Left colon (tissue), 2 donors: Measurements from ENCODE around the gene DIPK1C. TPM values are rescaled to one million over a fixed set of nuclear protein-coding genes. Genes with fewer than 3 reads are reported as not detected.

Experiments used
- ATAC-seq: fragments of 200-7000 bp; cut with Tn5 transposase; one replicate; pipeline ENCODE4 v1.9.1; 2020; ENCODE audit warnings: mild to moderate bottlenecking, moderate library complexity
- DNase-seq, 2 donors: peaks; one replicate each; pipeline ENCODE4 v3.0.0-alpha.2; 2020
- intact Hi-C, 2 donors: fragments of 100-400 bp; cut with DNase I in 1 of 2; cut with micrococcal nuclease in 1 of 2; formaldehyde crosslinking; loops; one replicate each; pipeline versions ENCODE4 v1.11.2 to v1.14.0; 2022; cut with DNase I, micrococcal nuclease
- total RNA-seq, 2 donors: library from RNA; stranded (reverse); fragmentation: NEBNext Ultra II Directional; extraction: Animal tissue kit (Norgen Biotek cat#: 25700); gene quantifications; one replicate each; pipeline ENCODE4 v1.2.1, GENCODE V29; 2021
- donor health status: DM: no; HTN: no; CAD: no.
- donor health status: DM: yes; HTN: yes; CAD: no.

The DIPK1C gene
- total RNA-seq, 2 donors from 2014 or later: 0.06 to 0.14 TPM

DNA sequence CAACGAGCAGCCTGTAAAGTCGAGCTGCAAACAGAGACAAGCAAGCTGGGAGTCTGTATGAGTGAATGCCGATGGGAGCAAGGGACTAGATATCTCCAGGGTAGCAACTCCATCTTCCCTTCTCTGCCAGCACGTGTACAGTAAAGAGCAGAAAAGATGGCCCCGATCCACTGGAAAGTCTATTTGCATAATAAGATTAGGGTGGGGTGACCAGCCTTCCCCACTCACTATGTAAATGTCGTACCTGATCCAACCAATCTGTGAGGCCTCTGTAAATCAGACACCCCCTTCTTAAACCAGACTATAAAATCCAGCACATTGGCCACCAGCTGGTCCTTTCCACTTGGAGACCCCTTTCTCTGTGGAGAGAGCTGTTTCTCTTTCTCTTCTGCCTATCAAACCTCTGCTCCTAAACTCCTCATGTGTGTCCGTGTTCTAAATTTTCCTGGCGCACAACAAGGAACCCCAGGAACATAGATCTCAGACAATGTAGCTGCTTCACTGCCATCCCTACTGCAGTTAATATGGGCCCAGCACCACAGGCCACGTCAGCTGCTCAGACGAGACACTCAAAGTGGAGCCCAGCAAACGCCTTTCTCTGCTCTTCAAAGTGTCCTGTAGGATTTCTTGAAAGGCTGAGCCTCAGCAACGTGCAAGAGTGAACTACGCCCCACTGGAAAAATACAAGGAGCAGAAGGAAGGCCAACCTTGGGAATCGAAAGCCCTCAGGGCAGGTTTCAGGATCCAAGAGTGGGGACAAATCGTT lies 26.1 kb downstream of the DIPK1C start:
- intact Hi-C loops: no loop called here
- ATAC-seq (no peak), DNase-seq (no peak)

DNA sequence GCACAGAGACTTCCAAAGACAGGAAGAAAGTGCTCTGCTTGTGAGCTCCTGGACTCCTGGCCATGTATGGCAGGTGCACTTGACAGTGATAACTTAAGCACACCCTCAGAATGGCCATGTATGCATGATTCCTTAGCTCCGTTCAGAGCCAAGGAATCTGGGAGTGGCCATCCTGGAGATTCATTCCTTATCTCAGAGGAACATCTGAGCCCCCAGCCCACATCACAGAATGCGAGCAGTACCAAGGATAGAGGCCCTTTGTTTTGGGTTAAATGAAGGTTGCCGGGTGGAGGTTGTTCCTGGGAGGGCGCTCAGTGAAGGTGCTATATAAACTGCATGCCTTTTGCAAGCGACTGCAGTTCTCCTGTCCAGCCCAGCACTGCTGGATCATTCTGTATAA lies 26.9 kb downstream of the DIPK1C start:
- intact Hi-C loops: no loop called here
- DNase-seq (no peak), ATAC-seq (no peak)

DNA sequence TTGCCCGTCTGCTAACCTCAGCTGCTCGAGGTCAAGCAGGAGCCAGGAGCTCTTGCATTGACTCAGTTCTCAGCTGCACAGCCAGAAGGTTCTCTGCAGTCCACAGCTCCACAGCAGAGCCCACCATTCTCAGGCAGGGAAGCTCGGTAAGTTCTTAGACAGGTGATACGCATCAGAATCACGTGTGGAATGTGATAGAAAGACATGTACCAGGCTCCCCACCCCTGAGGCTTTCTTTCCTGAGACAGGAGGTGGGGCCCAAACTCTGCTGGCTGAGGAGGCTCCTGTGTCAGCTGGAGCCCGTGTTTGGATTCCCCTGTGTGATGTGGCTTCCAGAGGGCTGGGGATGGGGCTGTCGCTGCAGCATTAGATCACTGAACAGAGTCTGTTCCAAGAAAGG lies 28.0 kb downstream of the DIPK1C start:
- intact Hi-C loops: no loop called here
- ATAC-seq (no peak), DNase-seq (no peak)

DNA sequence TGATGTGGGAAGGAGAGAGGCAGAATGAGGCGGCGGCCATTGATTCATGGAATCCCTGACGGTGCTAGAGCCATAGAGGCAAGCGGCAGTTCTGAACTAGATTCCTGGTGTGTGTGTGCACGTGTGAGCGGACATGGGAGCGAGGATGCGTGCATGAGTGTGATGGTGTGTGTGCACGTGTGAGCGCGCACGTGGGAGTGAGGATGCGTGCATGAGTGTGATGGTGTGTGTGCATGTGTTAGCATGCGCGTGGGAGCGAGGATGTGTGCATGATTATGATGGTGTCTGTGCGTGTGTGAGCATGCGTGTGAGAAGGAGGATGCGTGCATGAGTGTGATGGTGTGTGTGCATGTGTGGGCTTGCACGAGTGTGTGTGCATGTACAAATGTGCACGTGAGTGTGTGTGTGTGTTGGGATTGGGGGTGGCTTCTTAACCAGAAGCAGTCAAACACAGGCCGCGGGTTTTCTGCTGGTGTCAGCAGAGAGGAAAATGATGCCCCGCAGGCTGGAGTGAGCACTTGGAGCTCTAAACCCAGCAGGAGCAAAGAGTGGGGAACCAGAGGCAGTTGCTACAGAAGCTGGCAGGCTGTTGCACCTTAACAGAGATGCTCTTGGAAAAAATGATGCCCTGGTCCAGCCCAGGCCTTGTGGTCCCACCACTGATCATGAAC lies 29.5 kb downstream of the DIPK1C start:
- no peak for DNase-seq
- no peak for ATAC-seq
- intact Hi-C loops: no loop called here

DNA sequence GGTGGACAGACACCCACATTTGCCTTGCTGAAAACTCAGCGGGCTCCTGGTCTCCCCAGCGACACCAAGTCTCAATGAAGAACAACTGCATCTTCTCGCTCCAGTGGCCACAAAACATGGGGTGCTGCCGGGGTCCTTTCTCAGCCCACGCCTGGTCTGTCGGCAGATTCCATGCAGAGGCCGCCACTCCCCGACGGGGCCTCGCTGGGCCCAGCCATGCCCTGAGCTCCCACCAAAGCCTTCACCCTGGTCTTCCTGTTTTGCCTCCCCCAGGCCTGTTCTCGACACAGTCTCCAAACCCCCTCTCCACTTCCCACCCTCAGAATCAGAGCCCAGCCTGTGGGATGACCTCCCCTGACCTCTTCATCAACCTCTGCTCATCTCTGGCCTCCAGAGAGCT lies 31.2 kb downstream of the DIPK1C start:
- no peak for DNase-seq
- intact Hi-C loops: no loop called here
- no peak for ATAC-seq

DNA sequence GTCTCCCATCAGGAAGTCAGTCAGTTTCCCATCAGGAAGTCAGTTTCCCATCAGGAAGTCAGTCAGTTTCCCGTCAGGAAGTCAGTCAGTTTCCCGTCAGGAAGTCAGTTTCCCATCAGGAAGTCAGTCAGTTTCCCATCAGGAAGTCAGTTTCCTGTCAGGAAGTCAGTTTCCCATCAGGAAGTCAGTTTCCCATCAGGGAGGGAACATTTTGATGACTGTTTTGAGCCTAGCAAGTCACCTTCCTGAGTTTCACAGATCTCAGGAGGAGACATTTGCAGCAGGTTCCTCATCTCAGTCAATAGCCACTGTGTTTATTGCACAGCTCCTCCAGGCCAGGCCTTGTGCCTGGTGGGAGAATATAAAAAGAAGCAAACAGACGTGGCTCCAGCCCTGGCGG lies 31.9 kb downstream of the DIPK1C start:
- DNase-seq (no peak), ATAC-seq (no peak)
- intact Hi-C loops: no loop called here

DNA sequence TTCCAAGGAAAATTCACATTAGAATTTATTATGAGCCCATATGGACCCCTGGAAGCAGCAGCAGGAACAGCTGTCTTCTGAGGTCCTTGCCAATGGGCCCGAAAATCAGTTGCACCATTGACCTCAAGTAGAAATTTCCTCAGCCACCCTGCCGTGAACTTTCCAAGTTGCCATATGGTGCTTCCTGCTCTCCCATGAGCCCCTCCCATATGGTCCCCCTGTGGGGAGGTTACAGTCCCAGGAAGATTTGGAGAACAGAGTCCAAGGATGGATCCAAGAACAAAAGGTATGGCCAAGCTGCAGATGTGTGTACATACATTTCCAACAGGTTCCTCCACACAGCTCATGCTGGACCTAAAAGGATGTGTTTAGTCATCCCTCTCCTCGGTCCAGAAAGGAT lies 34.6 kb downstream of the DIPK1C start:
- ATAC-seq: no peak
- intact Hi-C loops: no loop called here
- DNase-seq: no peak

DNA sequence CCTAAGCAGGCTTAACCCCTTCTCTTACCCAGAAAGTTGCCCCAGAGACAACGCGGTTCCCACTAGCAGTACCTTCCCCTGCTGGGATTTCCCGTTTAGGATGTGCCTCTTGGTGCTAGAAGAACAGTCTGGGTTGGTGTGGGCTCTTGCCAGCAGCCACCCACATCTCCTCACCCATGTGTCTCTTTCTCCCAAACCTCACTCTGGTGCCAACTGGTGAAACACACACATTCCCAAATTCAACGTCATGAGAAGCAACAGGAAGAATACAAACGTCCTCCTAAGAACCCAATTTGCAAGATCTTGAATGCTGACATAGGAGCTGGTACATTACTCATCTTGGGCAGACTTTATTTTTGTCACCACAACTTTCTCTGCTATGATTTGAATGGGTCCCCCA lies 36.2 kb downstream of the DIPK1C start:
- ATAC-seq: no peak
- DNase-seq: no peak
- intact Hi-C loops: no loop called here

DNA sequence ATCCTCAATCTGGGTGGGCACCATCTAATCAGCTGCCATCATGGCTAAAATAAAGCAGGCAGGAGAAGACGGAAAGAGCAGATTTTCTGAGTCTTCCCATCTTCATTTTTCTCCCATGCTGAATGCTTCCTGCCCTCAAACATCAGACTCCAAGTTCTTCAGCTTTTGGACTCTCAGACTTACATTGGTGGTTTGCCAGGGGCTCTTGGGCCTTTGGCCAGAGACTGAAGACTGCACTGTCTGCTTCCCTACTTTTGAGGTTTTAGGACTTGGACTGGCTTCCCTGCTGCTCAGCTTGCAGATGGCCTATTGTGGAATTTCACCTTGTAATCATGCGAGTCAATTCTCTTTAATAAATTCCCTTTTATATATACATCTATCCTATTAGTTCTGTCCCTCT lies 36.6 kb downstream of the DIPK1C start:
- intact Hi-C loops: no loop called here
- DNase-seq: no peak
- ATAC-seq: no peak

DNA sequence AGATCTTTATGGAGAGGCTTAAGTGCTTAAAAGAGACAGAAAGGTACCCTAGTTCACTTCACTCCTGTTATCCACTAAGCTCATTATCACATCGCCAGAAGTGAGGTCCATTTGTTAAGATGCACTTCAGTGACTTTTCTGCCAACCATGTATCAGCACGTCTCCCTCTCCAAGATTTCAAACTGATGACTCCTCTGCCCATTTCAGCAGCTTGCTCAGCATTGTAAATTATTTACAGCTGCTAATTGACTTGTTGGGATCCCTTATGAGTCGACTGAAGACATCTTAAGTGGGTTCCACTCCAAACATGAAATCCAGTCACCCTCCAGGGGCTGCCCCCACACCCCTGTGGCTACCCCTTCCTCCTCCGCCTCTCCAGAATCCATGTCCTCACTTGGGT lies 37.3 kb downstream of the DIPK1C start:
- ATAC-seq (no peak), DNase-seq (no peak)
- intact Hi-C loops: no loop called here

DNA sequence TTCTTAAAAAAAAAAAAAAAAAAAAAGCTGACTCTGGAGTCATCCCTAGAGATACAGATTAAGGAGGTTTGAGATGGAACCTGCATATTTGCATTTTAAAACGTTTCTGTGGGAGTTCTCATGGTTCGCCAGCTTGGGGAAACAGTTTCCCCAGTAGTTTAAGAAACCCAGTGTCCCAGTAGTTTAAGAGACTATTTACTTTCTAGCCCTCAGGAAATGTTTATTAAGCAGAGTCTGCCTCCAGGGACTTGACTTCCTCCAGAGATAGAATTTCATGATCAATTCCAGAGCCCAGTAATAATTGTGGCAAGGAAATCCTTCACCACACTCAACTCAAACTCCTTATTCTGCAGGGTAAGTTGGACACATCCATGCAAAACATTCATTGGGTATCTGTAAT lies 39.1 kb downstream of the DIPK1C start:
- DNase-seq (no peak), ATAC-seq (no peak)
- intact Hi-C loops: no loop called here

DNA sequence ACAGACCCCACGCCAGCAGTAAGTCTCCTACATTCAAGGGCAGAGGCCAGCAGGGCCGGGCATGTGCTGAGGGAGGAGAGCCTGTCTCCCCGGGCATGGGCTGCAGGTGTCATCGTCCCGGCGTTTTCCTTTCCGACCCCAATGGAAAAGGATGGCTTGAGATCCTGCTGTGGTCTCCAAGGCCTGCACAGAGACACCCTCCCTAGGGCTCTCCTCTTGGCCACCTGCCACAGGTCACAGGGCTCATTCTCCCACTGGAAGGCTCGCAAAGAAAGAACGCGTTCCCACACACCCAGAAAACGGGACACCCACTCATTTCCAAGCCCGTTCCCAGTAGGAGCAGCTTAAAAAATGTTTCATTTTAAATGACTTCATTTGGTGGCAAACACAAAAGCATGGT lies 41.0 kb downstream of the DIPK1C start:
- DNase-seq (no peak), ATAC-seq (no peak)
- intact Hi-C loops: no loop called here

DNA sequence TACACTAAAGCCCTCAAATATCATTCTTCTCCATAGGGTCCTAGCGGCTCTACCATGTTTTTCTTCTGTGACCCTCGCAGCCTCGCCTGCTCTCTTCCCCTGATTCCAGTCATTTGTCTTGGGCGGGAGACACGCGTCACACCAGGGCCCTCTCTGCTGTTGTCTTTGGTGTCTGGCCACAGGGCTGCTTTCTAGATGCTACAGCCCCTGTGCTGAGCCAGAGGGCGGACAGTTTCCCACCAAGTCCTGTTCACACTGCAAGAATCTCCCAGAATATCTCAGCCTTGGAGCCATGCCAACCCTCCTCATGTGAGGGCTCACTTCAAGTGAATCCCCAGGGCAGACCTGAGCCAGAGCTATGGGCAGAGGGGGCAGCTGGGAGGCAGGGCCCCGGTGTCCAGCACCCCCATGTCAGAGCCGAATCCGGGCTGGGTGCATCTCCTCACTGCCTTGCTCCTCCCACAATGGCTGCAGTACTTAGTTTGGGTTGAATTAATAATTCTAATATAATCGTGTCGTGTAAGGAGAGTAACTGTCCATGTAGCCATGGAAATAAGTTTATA lies 42.1 kb downstream of the DIPK1C start:
- intact Hi-C loops: no loop called here
- ATAC-seq: no peak
- DNase-seq: no peak

DNA sequence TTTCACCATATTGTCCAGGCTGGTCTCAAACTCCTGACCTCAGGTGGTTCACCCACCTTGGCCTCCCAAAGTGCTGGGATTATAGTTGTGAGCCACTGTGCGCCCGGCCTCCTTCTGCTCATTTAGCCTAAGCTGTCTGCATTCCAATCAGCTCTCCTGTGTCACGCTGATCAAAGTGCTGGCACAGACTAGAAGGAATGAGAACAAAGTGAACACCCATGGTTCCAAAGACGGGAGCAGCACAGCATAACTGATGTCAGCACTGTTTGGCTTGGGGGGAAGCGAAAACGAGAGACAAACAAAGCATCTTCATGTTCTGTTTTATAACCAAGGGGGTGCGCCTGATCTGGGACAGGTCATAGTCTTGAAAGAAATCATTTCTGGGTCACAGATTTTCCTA lies 43.3 kb downstream of the DIPK1C start:
- ATAC-seq (no peak), DNase-seq (no peak)
- intact Hi-C loops: no loop called here

DNA sequence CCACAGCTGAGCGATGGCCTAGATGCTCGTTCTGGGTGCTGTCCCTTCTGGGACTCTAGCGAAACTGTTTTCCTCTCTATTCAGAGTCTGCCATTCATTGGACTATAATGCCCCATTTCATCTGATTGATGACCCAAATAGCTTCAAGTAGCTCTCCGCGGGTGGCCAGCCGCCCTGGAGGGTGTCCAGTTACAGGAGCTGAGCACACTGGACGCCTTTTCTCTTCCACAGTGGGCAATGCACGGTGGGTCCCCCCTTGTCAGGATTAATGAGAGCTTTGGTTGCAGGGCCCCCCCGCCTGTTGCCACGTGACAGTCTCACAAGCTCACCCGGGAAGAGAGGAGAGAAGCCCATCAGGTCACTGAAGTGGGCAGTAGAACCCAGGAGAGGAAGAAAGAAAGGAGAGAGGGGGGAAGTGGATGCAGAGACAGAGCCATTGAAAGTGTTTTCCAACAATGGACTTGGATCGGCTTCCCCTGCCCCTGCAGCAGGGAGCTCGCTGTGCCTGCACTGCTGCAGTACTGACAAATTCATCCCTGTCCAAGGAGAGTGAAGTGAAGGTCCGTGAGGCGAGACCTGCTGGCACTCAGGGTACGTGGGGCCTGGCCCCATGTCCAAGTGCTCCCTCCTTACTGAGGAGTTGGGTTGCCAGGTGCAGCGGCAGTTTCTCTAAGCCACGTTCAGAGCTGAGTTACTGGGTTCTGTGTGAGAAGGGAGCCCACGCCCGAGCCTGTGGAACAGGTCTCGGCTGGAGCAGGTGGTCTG lies 44.8 kb downstream of the DIPK1C start:
- intact Hi-C loops: no loop called here
- no peak for ATAC-seq
- DNase-seq: no peak

DNA sequence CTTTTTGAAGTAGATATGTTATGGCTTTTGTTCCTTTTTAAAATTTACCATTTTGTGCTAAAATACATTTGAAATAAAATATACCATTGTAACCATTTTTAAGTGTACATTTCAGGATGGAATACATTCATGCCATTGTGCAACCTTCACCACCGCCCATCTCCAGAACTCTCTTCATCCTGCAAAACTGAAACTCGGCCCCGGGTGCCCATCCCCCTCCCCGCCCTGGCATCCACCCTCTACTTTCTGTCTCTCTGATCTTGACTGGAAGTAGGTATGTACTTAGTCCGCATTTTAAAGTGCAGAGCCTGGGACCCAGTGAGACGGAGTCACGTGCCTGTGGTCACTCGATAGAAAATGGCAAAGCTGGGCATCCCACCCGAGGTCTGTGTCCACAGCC lies 45.6 kb downstream of the DIPK1C start:
- DNase-seq: no peak
- intact Hi-C loops: no loop called here

DNA sequence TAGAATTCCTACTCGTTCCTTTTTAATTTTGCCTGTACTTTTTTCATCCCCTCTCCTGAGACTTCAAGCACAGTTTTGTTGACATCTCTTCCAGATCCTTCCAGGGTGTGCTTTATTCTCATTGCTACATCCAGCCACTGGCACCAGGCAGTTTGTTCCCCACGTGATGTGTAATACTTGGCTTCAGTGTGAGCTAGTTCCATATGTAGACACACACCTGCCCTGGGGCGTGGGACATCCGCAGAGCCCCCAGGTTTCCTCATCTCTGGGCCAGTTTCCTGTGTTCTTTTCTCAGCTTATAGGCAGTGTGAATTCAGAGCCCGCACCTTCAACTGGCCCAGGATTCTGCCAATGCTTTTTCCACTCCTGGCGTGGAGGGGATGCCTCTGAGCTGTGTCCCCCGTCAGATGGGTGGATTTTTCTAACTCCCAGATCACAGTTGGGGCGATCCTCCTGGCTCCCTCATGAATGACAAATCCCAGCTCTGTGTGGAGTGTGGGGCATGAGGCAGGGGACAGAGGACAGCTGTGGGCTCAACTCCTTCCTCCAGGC lies 46.6 kb downstream of the DIPK1C start:
- intact Hi-C loops: no loop called here
- ATAC-seq: no peak
- DNase-seq: no peak

More for the DNA sequence above, 45.6 kb downstream of the DIPK1C start:
- no peak for ATAC-seq

DNA sequence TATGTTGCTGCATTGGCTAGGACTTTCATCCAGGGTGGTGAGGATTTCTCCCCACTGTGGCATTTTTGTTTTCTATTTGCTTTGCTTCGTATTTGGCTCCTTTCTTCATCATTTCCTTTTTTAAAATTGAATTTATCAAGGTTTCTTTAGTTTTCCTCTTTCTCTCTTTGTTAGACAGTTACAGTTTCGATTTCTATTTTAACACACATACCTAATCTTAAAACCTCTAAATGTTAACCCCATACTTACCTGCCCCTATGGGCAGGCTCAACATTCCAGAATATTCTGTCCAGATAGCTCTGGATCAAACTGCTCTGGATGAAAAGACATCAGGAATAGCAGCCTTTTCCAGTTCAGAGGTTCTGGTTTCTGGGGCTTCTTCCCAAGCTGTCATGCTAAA lies 49.2 kb downstream of the DIPK1C start:
- no peak for DNase-seq
- no peak for ATAC-seq
- intact Hi-C loops: no loop called here

DNA sequence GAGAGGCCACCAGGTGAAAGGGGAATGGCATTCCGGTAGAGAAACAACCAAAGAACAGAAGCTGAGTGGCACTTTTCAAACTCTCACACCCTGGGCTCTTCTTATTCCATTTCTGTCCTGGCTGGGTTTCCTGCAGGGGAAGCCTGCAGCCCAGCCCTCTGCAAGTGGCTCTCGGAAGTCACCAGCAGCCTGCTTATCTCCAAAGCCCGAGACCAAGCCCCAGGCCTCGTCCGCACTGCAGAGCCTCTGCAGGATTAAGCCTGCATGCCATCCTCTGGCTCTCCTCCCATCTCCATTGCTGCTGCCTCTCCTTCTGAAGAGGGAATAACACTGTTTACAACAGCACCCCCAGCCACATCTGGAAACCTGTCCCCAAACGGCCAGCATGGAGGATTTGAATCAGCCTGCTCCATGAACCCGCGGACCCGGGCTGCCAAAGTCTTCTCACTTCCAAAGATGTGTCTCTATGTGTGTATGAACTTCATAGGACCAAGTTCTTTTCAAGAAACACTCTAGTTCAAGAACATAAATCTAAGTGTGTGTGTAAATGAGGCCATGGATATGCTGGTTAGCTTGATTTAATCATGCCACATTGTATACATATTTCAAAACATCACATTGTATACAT lies 54.2 kb downstream of the DIPK1C start:
- ATAC-seq (no peak), DNase-seq (no peak)
- intact Hi-C loops: no loop called here
